LNCaP clone FGC (cell line): ENCODE results near the gene ARHGAP24.
"Not testable (repeated sequence)": the region's sequence is repeated elsewhere in the genome, so short reads cannot be mapped to it uniquely, and the experiment has no call there.

Experiments used
- DNase-seq: peaks from one replicate; pipeline ENCODE4 v3.0.0-alpha.2; 2011; ENCODE audit warnings: low read depth
- H3K4me3 ChIP-seq: 2 replicates; pipeline ENCODE4 v1.5.1; 2011; ENCODE audit warnings: mild to moderate bottlenecking, low read depth, low read length, control low read depth
- CTCF ChIP-seq: IDR thresholded peaks from 2 replicates; pipeline ENCODE4 v1.5.1; 2012; ENCODE audit warnings: mild to moderate bottlenecking; ENCODE audit not compliant: control insufficient read depth, insufficient read depth; ENCODE audit errors: extremely low read depth

The ARHGAP24 gene

GRCh38 chr4:85808104-85808503, 333.2 kb downstream of the ARHGAP24 start:
- no peak overlapping the region for H3K4me3 ChIP-seq
- no peak for TF ChIP-seq CTCF
- no peak for DNase-seq

- H3K4me3 ChIP-seq, result no peak overlapping the region
- TF ChIP-seq CTCF, result no peak
- no peak for DNase-seq
These were observed 333.9 kb downstream of the ARHGAP24 start for GRCh38 chr4:85808864-85809263.

GRCh38 chr4:85812776-85813175, 337.8 kb downstream of the ARHGAP24 start:
- DNase-seq, result no peak
- H3K4me3 ChIP-seq, result no peak overlapping the region
- no peak for TF ChIP-seq CTCF

- TF ChIP-seq CTCF, result no peak
- H3K4me3 ChIP-seq, result no peak overlapping the region
- DNase-seq, result no peak
These were observed 341.0 kb downstream of the ARHGAP24 start for GRCh38 chr4:85815796-85816459.

- no peak overlapping the region for H3K4me3 ChIP-seq
- DNase-seq, result no peak
- TF ChIP-seq CTCF, result no peak
These were observed 343.8 kb downstream of the ARHGAP24 start for GRCh38 chr4:85818700-85819099.

- not testable (repeated sequence) for DNase-seq, H3K4me3 ChIP-seq
These were observed 345.2 kb downstream of the ARHGAP24 start for GRCh38 chr4:85820101-85820500.

GRCh38 chr4:85821688-85822455, 346.9 kb downstream of the ARHGAP24 start:
- H3K4me3 ChIP-seq, result no peak overlapping the region
- DNase-seq, result no peak
- no peak for TF ChIP-seq CTCF
